HG03064 (cell line): ENCODE measurements around the gene RPS19.
"Not testable (repeated sequence)": the region's sequence is repeated elsewhere in the genome, so short reads cannot be mapped to it uniquely, and the experiment has no call there.

ENCODE experiments used
- ATAC-seq: cut with Tn5 transposase; IDR thresholded peaks from one replicate; pipeline ENCODE4 v1.9.1; 2021; ENCODE audit warnings: low read depth; ENCODE audit not compliant: unreplicated experiment

The RPS19 gene

GRCh38 chr19:41912899-41913537 lies 53.0 kb downstream of the RPS19 start:
- no peak for ATAC-seq

DNA sequence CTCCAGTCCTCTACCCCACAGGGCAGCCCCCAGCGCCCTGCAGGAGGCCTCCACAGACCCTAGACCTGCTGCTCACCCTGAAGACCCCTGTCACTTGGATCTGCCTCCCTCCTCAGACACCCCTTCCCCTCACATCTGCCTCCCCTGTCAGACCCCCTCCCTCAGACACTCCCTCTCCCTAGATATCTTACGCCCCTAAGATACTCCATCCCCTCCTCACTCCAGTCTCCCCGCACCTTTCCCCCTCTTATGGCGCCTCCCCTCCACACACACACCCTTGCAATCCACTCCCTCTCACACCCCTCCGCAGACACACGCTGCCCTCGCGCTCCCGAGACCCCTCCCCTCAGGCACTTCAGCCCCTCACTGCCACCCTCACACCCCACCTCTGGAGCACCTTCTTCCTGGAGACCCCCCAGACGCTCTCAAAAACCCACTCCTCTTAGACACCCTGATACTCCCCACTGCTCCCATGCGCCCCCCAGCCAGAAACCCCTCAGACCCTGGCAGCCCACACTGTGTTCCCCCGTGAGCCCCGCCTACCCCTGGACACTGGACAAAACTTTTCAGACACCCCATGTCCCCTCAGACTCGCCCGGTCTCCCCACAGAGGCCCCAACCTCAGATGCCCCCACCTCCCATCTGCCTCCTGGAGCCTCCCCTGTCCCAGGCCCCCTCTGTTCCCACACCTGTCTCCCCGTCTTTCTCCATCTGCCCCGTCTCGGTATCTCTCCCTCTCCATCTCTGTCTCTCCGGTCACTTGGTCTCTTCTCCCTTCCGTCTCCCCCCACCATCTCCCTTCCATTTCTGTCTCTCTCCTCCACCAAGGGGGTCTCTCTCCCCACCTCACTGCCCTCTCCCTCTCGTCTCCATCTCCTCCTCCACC lies 53.7 kb downstream of the RPS19 start:
- ATAC-seq = no peak

- ATAC-seq = not testable (repeated sequence)
Observed at GRCh38 chr19:41914424-41914834, 54.4 kb downstream of the RPS19 start.

GRCh38 chr19:41915021-41915775 lies 55.1 kb downstream of the RPS19 start:
- ATAC-seq = no peak

DNA sequence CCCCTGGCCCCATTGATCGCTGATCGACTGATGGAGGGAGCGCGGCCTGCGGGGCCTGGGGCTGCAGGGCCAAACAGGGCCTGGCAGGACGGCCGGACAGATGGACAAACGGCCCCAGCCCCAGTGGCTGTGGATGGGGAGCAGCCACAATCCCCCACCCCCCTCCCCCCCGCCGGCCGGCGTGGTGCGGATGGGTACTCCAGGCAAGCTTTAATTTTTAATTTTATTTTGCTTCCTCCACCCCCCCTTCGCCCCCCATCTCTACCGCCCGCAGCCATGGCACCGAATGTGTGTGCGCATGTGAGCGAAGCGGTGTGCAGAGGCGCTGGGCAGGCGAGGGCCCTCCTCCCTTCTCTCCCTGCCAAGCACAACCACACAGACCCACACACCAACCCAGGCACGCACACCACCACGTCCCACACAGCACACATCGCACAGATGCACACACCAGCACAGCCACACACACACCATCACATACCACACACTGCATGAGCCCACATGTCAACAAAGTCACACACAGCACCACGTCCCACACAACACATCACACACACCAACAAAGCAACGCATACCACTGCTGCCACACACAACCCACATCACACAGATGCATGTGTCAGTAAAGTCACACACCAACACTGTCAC lies 55.8 kb downstream of the RPS19 start:
- no peak for ATAC-seq

GRCh38 chr19:41917676-41918075 lies 57.6 kb downstream of the RPS19 start:
- no peak for ATAC-seq

GRCh38 chr19:41918095-41918494 lies 58.0 kb downstream of the RPS19 start:
- ATAC-seq = no peak

- no peak for ATAC-seq
Observed at GRCh38 chr19:41918653-41919244, 58.7 kb downstream of the RPS19 start.

GRCh38 chr19:41919948-41920712 lies 60.1 kb downstream of the RPS19 start:
- no peak for ATAC-seq

DNA sequence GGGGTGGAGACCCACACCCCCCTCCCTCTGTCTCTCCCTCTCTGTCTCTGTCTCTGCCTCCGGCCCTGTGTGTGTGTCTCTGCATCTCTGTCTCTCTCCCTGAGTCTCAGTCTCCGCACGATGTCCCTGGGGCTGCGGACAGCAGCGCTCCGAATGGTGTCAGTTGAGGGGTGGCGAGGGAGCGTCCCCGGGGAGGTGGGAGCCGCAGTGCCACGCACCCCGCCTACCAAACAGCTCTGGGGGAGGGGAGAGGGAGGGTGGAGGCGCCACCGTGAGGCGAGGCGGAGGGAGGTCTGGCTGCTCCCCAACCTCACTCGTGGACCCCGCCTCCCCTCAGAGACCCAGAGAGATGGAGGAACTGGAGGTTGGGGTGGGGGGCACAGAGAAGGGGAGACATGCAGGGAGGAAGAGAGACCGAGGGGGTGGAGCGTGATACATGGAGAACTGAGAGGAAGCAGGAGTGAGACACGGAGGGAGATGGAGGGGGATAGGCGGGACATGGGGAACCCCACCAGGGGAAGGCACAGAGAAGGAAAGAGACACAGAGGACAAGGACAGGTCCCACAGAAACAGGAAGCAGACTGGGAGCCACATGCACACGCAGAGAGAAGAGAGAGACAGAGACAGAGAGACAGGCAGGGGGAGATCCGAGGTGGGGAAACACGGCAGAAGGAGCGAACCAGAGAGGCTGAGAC lies 61.0 kb downstream of the RPS19 start:
- no peak for ATAC-seq

DNA sequence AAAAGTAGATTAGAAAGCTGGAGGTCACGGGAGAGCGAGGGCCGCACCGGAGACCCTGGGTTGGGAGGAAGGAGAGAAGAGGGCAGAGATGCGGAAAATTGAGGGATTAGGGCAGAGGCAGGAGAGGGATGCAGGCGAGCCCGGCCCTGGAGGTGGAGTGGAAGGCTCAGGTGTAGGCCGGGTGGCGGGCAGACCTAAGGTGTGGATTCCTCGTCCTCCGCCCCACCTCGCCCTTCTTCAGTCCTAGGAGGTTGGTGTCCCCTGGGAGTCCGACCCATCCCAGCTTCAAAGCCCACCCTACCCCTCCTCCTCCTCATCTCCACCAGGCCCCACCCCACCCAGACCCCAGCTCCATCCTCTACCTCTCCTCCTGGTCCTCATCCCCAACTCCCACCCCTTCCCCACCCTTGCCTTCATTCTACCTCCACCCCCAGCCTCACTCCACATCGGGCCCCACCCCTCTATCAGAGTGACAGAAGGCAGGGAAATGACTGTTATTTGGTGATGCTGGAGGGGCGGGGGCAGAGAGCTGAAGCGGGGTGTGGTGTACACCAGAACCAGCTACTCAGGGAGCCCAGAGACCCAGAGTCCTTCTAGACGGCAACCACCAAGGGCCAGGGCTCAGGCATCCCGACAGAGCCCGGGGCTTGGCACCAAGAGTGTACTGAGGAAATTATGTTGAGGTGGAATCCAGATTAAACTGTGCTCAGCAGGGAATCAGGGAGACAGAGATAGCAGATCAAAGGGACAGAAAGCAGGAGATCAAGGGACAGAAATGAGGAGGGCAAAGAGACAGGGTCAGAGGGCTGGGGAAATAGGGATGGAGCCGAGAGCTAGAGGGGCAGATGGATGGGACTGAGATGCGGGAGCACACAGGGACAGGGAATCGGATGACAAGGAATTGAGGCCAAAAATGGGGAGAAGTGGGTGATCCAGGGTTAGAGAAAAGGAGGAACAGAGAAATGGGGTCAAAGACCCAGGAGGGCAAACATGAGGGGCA lies 61.8 kb downstream of the RPS19 start:
- no peak for ATAC-seq
